ENCODE results near the gene AFF3.

The AFF3 gene

DNA sequence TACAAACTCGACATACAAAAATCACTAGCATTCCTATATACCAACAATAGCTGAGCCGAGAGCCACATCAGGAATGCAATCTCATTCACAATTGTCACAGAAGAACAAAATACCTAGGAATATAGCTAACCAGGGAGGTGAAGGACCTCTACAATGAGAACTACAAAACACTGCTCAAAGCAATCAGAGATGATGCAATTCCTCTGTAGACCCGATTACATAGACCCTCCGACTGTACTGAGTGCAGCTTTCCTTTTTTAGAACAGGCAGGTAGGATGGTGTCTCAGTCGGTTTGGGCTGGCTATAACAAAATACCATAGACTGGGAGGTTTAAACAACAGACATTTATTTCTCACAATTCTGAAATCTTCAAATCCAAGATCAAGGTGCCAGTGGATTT is 513.1 kb downstream of the AFF3 start:
- no peak for DNase-seq (ENCODE audit: low spot score)

DNA sequence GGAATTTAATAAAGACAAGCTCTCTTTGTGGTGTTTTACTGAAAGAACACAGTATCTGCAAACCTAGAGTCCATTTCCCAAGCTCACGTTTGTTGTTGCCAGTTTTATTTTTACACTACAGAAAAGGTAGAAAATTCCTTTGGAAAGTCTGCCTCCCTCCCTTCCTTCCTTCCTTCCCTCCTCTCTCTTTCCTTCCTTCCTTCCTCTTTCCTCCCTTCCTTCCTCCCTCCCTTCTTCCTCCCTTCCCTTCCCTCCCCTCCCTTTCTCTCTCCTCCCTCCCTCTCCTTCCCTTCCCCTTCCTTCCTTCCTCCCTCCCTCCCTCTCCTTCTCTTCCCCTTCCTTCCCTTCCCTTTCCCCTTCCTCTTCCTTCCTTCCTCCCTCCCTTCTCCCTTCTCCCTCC is 516.2 kb downstream of the AFF3 start:
- no peak for DNase-seq (ENCODE audit: low spot score)

DNA sequence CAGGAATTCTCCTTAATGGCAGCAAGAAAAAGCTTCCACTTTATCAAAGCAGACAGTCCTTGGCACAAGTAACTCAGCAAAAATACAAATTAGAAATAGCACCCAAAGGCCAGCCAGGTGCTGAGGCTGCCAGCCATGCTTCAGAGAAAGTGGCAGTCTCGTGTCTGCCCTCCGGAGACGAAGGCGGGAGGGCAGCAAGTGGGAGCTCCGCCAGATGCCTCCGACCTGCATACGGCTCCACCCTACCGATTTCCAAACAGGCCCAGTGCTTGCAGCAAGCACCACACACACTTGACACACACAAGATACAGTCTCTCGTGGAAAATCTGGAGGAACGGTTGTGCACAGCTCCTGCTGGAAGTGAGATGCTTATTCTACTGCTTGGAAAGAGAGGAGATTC is 517.7 kb downstream of the AFF3 start:
- DNase-seq (ENCODE audit: low spot score), result no peak

DNA sequence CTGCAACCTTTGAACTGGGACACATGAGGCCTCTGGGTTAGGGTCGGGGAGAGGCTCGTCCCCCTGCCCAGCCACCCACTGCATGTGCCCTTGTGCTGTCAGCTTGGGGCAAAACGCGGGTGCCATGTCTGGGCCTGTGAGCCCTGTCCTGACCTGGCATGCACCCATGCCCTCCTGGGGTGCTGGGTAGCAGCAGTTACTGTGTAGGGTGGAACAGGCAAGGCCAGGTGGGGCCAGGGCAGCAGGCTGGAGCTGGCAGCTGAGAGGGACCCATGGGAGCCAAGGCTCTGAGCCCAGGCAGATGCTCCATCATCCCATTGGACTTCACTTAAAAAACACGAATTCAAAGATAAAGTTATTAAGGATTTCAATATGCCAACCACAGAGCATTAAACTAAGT is 518.8 kb downstream of the AFF3 start:
- DNase-seq (ENCODE audit: low spot score), result no peak

DNA sequence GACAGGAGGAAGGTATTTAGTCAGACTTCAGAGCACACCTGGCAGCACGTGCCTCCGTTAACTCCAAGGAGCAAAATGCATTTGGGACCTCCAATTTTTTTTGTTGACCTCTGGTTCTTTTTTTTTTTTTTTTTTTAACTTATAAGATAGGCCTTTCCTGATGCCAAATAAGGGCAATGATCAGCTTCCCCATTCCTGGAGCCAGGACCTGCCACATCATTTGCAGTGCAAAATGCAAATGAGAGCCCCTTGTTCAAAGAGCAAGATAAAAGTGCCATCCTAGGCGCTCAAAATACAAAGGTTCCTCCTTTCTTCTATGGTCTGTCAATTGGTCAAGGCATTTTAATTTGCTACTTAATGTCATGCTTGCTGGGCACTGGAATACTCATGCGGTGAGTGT is 519.4 kb downstream of the AFF3 start:
- no peak for DNase-seq (ENCODE audit: low spot score)

DNA sequence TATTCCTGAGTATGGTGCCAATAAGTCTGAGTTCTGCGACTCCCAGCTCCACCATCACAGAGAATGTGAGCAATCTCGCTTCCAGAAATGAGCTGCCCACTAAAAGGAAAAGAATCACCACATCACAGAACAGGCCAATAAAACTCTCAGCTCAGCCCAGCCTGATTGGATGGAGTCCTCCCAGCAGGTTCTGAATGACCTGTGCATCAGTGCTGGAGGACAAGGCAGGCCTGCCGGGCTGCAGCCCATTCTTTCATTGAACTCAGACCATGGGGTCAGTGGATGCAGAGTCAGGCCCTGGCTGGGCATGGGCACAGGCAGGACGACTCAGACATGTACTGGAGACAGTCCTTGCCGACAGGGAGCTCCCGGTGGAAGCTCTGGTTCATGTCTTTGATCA is 519.9 kb downstream of the AFF3 start:
- no peak for DNase-seq (ENCODE audit: low spot score)

DNA sequence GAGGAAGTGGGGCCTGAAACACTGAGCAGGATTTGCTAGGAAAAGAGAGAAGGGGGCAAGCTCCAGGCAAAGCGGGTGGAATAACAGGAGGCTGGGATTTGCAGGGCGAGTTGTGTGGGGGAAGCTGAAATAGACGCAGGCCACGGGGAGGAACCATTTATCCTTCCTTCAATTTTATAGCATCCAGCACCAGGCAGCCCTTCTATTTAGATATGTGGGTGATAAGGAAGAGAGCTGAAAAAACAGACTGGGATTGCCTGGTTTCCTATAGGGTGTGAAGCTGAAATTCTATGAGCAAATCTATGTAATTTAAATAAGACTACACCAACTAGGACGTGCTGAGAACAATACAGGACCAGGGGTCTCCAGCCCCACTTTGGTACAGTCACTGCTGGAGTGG is 520.6 kb downstream of the AFF3 start:
- no peak for DNase-seq (ENCODE audit: low spot score)

DNA sequence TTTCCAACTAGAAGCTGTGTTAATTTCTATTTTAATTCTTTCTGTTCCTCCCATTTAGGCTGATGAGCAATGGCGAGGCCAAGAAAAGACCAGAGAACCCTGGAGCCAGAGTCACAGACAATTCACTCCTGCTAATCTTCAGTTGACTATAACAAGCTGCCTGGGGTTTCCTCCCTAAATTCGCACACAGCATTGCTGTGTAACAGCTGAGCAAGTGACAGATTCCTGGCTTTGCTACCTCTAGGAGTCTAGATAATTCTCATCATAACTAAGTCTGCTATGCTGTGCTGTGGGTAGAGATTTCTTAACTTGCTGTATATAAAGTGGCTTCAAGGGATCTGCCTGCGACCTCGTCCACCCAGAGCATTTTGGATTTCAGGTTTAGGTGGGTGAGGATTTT is 521.3 kb downstream of the AFF3 start:
- DNase-seq (ENCODE audit: low spot score), result no peak

DNA sequence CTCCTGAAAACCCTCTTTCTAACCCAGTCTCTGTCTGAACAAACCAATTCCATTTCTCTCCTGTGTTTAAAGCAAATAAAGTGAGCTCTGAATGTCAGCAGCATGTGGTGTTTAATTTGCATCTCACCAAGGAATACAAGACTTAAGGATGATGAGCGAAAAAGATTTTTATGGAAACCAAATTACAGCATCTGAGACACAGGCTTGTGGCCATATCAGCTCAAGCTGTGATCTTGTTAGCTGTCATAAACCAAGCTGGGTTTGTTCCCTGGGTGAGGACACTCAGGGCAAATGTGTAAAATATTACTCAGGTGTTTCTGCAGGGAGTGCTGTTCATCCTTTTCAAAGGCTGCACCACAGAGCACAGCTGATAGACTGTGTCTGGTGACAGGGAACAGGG is 523.2 kb downstream of the AFF3 start:
- DNase-seq (ENCODE audit: low spot score), result no peak

DNA sequence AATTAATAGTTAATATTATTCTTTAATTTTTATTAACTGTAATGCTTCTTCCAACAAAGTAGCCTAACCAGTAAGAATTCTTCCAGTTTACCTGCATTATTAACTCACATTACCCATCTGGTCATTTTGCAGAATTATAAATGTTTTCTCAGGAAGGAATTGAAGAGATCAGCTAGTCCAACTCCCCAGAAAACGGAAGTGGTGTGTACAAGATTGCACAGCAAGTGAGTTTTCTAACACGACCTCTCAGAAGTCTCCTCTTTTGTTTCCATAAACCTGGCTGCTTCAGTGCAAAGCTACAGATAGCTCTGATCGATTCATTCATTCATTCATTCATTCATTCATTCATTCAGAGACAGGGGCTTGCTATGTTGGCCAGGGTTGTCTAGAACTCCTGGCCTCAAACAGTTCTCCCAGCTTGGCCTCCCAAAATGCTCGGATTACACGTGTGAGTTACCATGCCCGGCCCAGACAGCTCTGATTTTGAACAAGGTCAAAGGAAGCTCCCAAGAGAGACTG is 523.8 kb downstream of the AFF3 start:
- DNase-seq (ENCODE audit: low spot score), result no peak

DNA sequence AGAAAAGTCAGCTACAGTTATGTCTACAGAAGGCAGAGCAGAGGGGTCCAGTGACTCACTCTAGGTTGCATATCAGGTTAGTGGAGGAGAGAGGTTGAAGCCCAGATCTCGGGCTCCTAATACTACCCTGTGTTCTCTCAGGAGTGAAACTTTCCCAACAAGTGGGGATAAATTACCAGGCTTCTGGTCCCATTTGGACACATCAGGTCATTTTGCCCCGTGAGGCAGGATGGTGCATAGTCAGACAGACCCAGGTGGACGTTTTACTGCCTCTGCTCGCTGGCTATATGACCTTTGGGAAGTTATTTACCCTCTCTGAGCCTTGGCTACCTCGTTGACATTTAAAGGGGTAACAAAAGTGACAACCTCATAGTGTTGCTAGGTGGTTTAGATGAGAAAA is 524.6 kb downstream of the AFF3 start:
- no peak for DNase-seq (ENCODE audit: low spot score)

DNA sequence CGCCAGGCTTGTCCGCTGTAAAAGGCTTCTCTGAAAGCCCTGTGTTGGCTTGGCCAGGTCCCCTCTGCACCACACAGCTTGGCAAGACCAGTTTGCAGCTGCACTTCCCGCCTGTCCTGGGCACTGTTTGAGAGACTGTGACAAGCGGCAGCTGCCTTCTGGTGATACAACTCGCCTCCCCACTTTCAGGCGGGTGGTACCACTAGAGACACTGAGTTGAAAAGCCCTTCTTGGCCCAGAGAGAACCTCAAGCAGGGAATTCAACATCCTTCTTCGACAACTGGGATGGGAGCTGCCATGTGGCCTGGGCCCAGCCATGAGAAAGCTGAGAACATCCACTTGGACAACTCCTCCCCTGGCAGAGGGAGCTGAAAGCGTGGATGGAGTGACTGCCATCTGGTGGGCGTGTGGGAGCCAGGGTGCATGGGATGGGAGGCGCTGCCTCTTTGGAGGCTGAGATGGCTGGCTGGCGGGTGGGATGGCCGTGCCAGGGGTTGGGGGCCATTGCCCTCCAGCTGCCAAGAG is 527.1 kb downstream of the AFF3 start:
- DNase-seq (ENCODE audit: low spot score), result no peak

DNA sequence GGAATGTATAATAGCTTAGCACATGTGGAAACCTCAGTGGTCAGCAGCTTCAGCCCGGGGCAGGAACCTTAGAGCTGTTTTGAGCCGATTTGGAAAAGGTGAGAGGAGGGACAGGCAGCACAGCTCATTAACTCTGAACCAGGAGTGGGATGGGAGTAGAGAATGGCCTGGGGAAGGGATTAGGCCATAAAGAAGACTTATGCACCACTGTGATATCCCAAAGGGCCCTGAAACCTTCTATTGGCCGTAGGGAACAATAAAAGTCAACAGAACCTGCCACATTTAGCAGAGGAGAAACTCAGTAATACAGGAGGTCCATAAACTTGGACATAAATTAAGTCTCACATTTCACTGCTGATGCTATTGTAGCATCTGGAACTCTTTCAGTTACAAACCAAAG is 528.4 kb downstream of the AFF3 start:
- no peak for DNase-seq (ENCODE audit: low spot score)

DNA sequence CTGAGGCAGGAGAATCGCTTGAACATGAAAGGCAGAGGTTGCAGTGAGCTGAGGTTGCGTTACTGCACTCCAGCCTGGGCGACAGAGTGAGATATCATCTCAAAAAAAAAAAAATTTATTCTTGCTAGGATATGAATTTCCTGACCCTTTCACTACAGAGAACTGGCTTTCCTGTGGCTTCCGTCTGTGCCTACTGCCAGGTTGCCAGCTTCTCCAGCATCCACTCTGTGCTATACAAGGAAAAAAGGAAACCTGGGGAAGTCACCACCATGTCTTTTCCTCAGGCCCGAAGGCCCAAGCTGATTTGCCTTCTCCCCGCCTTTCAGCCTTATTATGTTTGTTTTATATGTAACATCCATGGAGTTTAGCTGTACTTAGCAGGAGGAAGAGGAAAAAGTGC is 530.6 kb downstream of the AFF3 start:
- DNase-seq (ENCODE audit: low spot score), result no peak

DNA sequence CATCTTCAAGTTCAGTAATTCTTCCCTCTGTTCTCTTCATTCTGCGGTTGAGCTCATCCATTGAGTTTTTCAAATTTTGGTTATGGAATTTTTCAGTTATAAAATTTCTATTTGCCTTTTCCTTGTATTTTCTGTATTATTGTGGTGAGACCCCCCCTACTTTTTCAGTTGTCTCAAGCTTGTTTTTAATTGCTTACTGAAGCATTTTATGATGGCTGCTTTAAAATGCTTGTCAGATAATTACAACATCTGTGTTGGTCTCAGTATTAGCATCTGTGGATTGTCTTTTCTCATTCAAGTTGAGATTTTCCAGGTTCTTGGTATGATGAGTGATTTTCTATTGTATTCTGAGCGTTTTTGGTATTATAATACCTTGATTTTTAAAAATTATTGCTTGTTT is 531.4 kb downstream of the AFF3 start:
- DNase-seq (ENCODE audit: low spot score), result no peak

DNA sequence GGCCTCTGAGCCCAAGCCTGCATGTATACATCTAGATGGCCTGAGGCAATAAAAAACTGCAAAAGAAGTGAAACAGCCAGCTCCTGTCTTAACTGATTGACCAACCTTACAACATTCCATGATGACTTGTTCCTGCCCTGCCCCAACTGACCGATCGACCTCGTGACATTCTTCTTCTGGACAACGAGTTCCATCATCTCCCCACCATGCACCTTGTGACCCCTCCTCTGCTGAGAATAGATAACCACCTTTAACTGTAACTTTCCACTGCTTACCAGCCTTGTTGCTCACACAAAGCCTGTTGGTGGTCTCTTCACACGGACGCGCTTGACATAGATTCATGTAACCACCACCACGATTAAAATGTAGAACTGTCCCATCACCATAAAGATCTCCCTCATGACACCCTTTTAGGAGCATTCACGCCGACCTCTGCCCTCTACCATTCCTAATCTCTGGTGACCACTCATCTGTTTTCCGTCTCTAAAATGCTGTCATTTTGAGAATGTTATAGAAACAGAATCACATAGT is 532.5 kb downstream of the AFF3 start:
- no peak for DNase-seq (ENCODE audit: low spot score)

DNA sequence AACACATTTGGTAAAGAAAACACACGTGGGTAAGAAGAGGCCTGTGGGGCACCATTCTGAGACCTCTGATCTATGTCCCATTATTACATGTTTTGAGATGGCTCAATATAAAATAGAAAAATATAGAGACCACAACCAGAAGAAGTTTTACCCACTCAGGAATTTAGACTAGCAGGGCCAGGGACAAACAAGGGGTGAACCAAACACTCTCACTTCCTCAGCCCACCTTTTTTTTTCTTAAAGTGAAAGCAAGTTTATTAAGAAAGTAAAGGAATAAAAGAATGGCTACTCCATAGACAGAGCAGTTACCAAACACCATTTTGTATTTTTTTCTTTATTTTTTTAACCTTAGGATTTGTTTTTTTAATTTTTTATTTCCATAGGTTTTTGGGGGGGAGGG is 533.5 kb downstream of the AFF3 start:
- DNase-seq (ENCODE audit: low spot score), result no peak

DNA sequence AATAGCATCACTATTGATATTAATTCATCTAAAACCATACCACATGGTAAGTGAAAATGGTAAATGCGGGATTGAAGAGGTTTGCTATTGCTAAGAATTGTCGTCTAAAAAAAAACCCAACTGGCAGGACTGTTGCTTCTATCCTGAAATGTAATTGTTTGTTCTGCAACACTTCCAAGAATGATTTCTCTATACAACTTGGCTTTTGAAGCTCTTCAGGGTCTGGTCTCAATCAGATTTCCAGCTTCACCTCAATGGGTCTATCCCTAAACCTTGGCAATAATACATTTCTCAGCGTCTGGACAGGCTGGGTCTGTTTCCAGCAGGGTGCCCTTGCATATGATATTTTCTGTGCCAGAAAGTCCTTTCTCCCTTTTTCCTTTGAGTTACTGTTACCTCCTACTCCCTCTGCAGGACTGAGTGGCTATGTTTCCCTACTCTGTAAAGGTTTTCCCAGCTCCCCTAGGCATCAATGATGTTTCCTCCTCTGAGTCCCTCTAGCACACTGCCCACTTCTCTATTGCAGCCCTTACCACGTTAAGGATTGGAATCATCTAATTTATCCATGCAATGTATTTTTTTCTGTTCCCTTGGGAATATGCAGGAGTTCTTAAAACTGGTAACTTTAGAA is 534.4 kb downstream of the AFF3 start:
- DNase-seq (ENCODE audit: low spot score), result no peak

DNA sequence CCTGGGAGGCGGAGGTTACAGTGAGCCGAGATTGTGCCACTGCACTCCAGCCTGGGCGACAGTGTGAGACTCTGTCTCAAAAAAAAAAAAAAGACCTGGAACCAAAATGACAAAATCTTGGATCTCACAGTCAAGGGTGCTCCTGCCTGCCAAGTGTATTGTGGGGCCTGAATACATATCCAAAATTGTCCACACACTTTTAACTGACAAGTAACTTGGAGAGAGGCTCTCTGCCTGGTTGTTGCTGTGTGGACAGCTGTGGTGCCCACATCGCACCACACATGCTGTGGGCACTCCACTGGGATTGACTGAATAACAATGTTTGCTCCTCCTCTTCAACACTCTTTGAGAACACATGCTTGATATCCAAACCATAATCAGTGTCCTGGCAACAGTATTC is 534.9 kb downstream of the AFF3 start:
- DNase-seq (ENCODE audit: low spot score), result no peak

DNA sequence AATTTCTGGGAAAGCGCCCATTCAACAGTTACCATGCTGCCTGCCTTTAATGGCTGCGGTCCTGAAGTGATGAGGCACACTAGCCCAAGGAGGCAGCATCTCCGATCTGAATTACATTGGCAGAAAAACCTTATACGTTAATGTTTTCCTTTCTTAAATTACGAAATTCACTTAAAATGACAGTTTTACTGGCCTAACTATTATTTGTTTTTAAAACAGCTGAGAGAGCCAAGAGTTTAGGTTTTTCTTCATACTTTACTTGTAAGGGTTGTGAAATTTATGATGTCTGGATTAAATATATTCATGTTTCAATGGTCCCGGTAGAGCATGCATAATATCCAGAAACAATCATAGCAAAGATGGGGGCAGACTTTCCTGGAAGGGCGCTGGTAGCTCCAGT is 537.4 kb downstream of the AFF3 start:
- no peak for DNase-seq (ENCODE audit: low spot score)

DNA sequence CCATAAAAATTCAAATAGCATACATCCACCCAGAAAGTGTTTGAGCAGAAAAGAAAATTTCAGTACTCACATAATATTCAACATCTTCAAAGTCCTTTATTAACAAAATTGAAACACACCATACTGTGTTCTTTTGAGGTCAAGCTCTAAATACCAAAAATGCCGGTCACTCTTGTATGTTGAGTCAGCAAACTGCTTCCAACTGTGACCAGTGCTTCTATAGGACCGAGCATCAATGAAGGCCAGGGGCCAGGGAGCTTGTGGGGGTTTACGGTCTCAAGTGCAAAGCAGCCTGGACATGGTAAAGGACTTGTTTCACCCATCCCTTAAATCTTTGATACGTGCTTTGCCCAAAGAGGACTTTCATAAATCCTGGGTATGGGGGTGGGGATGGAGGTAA is 539.9 kb downstream of the AFF3 start:
- DNase-seq (ENCODE audit: low spot score), result no peak

DNA sequence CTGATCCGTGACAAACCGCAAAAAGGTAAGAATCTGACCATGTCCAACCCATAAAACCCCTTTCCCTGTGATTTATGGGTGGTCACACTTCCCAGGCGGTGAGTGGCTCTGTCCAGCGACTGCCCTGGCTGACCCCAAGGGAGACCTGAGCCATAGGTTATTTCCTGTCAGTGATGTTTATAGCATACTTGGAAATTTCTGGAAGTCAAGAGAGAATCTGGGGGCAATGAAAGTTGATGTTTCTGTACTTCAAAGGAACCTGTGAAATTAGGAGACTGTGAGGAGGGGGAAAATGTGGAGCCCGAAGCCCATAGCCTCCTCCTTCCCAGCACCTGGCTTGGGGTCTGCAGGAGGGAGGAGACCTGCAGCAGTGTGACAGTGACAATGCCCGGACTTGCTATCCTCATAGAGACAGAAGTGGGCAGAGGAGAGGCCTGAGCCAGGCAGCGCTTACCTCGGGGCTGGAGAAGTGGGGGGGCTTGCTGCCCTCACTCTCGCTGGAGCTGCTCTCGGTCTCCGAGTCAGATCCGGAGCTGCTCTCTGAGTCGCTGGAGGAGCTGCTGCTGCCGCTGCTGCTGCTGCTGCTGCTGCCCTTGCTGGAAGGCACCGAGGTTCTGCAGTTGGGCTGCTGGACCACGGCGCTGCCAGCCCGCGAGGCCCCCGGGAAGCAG is 541.3 kb downstream of the AFF3 start:
- no peak for DNase-seq (ENCODE audit: low spot score)

DNA sequence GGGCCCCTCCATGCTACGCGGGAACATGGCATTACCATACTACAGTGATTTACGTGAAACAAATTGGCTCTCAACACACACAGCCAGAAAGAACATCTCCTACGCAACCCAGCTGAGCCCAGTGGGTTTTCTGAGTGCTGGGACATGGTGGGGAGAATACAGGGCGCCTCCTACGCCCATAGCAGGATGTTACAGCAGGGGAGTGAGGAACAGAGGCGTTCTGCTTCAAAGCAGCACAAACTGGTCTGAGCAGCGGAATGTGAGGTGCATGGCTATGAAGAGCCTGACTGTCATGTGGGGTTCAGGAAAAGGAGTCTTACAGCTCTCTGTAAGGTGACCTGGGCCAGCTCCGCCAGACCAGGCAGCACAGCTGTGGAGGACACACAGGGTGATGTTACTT is 543.9 kb downstream of the AFF3 start:
- no peak for DNase-seq (ENCODE audit: low spot score)

DNA sequence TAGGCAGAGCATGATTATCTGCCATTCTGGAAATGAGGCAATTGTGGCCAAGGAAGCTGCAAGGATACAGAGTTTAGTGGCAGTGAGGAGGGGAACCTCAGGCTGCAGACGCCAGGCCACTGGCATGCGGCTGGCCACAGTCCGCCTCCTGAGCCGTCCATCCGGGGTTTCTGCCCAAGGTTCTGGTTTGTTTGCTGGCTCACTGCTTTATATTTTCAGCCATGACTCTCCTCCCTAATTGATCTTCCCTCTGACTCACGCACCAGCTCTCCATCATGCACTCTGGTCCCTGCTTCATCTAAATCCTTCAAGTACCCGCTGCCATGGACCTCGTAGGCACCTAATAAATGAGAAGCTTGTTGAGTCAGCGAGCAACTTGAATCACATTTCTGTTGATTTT is 544.8 kb downstream of the AFF3 start:
- no peak for DNase-seq (ENCODE audit: low spot score)

Measured in kidney capillary endothelial cell (primary cell).